Measurements from ENCODE around the gene PTPN3.
"Not testable (repeated sequence)": the region's sequence is repeated elsewhere in the genome, so short reads cannot be mapped to it uniquely, and the experiment has no call there.

Gene PTPN3

DNA sequence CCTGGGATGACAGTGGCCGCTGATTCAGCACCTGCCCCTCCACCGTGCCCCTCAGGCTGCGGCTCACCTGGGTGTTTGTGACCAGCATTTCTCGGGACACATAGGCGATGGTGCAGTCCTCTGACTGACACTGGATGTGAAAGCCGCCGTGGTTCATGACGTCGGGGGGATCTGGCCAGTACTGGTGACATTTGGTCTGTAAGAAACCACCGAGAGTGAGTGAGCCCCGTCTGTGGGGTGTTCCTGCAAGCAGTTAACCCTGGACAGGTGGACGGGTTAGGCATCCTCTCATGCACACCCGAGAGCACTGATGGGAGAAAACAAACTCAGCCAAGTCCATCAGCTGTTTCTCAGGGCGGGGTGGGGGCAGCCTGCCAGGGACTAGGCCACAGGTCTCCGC lies 114.8 kb downstream of the PTPN3 start:
- FAIRE-seq = no peak

DNA sequence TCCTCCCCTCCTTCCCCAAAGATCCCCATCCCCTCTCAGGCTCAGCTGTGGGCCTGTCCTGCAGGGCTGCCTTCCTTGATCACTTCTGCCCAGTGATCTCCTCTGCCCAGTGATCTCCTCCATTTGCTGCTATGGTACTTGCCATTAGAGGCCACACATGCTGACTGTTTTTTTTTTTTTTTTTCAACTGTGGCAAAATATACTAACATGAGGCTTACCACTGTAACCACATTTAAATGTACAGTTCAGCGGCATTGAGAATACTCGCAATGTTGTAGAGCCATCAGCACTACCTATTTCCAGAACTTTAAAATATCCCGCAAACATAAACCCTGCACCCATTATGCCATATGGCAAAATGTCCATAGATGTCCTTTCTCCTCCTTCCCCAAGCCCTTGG lies 115.5 kb downstream of the PTPN3 start:
- no peak for FAIRE-seq

DNA sequence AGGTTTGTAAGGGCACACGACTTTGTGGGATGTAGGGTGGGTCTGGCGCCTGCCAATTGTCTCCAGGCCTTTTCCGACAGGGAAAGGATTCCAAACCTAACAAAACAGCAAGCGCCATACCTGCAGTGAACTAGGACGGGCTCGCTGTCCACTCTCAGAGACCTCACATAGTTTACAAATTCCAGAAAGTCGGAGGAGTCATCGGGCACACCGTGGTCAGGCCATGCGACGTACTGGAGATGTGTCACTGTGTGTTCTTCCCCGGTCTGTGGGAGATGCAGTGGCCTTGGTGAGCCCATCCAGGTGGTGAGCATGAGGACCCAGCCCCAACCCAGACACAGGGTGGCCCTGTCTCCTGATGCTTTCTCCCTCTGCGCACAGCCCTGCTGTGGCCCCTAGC lies 115.9 kb downstream of the PTPN3 start:
- FAIRE-seq = no peak

DNA sequence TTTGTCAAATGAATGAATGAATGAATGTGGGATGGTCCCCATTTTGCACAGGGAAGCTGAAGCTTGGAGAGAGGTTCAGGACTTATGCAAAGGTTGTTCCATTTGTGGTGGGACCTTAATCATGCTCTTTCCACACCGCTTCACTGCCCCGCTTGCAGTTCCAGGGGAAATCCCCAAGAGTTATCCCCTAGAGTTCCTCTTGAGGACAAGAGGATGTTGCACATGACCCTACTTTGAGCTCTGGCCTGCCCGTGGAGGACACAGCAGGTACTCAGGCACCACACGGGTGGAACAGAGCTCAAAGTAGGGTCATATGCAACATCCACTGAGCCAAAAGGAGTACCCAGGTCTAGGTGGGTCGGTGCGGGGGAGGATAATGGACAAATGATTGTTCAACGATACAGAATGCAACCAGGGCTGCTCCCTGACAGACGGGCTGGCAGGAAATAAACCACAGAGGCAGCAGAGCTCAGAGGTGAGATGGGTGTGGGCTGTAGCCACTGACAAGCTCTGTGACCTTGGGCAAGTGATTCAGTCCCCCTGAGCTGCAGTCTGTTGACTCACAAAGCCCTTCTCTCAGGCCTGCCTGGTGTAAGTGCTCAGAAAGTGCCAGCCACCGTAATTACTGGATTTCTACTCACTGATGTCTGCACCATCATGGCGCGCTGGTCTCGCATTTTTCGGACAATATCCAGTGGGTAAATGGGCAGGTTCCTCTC lies 116.9 kb downstream of the PTPN3 start:
- FAIRE-seq = no peak

DNA sequence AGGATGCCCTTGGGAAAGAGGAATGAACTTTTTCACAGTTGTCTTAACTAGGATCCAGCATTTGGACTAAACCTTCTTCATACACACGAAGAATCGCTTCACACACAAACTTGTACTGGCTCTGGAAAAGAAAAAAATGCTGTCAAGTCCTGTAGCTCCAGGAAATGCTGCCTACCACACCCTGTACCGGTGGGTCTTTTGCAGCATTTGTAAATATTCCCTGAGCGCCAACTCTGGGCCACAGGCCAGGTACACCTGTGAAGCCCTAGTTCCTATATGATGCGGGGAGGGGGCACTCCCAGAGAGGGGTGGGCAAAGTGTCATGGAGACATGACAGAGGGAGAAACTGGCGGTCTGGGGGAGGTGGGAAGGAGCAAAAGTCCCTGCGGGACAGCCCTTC lies 118.6 kb downstream of the PTPN3 start:
- FAIRE-seq = no peak

DNA sequence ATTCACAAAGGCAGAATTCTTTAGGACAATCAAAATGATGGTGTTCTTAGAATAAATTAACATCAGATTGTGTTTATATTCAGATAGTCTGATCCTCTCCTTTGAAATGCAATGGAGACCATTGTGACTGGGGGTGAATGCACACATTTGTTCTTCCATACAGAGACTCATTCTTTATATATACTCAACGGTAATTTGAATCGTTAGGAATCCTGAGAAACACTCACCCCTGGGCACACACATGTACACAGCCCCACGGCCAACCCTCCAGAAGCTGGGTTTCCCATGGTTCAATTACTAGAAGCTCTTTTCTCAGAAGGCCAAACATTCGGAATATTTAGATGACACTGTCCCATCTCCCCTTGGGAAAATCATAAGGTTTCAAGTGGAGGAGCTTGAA lies 119.8 kb downstream of the PTPN3 start:
- no peak for FAIRE-seq

DNA sequence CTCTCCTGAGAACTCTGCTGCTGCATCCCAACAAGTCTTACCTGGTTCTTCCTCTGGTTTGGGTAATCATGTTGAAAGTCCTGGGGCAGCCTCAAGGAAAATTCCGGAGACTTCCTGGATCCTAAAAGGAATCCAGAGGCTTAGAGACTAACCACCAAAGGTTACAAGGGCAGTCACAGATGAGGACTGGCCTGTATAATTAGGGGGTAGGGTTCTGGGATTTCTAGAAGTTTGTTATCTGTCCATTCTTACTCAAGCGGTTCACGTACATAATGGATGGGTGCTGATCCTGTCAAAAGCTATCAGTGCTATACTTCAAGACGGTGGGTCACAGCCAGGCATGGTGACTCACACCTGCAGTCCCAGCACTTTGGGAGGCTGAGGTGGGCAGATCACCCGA lies 125.9 kb downstream of the PTPN3 start:
- FAIRE-seq = no peak

DNA sequence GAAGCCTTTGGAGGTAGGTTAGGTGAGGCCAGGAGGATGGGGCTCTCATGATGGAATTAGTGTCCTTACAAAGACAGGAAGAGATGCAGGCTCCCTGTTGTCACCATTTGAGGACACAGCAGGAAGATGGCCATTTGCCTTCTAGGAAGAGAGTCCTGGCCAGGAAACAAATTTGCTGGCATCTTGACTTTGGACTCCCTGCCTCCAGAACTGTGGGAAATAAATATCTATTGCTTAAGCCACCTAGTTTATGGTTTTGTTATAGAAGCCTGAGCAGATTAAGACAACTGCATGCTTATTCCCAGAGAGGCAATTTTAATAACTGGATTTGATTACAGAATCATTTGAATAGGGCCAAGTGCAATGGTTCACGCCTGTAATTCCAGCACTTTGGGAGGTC lies 126.7 kb downstream of the PTPN3 start:
- no peak for FAIRE-seq

DNA sequence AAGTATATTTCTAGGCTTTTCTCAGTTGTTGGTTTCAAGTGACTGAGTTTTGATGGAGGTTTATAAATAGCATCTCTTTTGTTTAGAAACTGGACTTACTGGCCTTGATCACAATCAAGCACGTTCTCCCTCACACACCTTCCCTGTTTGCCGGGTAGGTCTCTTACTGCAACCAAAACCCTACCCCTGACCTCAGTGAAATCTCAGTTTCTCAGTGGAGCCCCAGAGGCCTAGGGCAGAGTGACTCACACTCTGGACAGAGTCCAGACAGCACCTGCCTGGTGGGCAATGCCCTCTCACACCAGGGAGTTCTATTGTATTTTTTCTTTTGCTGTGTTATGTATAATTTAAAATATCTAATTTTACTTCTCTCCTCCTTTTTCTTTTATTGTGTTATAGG lies 128.8 kb downstream of the PTPN3 start:
- no peak for FAIRE-seq

DNA sequence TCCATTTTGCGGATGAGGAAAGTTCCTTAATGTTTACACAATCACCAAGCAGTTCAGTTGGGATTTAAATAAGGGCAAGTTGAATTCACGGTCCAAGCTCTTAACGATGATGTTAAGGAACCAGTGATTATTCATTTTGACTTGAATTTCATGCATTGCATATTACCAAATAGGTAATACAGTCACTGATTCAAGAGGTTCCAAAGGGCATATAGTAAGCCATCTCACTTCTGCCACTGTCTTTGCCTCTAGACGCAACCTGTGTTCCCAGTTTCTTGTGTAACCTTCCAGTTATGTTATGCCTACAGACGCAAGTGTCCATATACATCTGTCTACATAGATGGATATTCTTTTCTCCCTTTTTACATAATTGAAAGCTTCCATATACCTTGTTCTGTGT lies 137.3 kb downstream of the PTPN3 start:
- no peak for FAIRE-seq

DNA sequence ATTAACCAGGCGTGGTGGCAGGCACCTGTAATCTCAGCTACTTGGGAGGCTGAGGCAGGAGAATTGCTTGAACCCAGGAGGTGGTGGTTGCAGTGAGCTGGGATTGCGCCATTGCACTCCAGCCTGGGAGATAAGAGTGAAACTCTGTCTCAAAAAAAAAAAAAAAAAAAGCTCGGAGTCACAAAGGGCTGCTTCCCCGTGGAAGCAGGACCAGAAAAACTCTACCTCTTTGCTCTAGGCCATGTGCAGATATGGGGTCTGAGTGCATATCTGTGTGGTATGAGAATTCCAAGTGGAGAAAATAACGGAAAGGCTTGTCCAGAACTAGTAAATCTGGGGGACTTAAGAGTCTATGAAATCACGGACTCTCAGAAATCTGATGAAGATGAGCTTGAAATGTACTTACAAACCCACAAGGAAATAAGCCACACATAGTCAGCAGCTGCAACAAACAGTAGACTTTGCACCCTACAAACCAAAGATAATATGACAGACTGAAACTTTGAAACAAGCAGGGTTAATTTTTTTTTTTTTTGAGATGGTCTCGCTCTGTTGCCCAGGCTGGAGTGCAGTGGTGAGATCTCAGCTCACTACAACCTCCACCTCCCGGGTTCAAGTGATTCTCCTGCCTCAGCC lies 139.0 kb downstream of the PTPN3 start:
- FAIRE-seq = not testable (repeated sequence)

DNA sequence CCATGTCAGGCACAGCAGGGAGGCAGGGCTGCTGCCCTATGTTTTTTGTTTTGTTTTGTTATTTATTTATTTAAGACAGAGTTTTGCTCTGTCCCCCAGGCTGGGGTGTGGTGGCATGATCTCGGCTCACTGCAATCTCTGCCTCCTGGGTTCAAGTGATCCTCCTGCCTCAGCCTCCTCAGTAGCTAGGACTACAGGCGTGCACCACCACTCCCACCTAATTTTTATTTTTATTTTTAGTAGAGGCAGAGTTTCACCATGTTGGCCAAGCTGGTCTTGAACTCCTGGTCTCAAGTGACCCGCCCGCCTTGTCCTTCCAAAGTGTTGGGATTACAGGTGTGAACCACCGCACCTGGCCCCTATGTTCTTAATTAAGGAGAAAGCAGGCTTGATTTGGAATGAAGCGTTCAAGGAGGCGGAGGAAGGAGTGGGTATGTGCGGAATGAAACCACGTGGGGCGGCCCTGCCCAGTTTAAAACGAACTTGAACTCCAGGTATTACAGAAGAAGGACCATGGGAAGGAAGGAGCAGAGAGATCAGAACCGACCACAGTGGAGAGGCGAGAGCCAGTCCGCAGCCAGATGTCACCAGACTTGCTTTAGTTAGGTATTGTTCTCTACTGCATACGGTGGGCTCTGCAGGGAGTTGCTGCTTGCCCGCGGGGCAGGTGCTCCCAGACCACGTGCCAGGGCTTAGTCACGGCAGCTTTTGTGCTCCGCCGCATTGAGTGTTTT lies 142.4 kb downstream of the PTPN3 start:
- FAIRE-seq = no peak

DNA sequence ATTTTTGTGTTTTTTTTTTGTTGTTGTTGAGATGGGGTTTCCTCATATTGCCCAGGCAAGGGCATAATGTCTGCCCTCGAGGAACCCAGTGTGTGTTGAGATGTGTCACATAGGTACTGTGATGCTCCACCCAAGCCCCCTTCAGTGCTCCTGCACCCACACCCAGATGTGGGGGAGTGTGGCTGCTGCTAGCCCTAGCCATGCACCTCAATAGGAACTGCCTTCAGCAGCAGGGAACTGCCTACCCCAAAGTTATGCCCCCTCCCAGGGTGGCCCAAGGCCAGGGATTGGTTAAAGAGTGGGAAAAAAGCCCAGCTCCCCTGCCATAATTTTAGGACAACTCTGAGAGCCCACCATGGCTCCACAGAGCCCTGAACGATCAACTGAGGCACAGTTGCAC lies 143.9 kb downstream of the PTPN3 start:
- FAIRE-seq = no peak

DNA sequence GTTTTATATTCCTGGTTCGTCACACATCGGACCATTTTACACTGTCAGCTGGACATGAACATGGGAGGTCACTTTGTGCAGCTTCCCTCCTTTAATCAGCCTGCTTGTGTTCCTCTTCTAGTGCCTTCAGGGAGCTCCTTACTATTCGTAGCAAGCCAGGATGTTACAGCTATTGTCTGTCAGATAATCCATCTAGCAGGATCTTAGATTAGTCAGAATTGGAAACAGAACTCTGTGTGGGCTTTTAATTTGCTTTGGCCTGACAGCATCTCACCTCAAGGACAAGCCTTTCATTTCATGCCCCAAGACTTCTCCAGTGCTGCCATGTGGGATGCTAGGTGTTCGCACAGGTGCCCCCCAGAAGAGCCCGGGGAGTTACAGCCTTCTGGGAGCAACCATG lies 147.1 kb downstream of the PTPN3 start:
- FAIRE-seq = no peak

DNA sequence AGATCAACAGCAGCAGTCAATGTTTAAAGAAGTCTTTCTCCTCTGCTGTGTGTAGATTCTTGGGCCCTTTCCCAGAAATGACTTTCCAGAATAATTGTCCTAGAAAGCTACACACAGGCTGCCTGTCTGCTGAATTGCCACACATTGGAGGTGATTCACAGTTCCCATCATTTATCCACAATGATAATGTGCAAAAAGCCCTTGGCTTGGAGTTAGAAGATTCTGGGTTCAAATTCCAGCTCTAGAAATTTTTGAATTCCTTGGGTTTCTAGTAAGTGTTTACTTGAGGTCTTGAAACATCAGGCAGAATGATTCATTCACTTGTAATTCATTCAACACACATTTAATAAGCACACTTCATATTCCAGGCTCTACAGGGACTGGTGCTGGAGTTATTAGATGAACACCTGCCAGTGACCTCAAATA lies 148.7 kb downstream of the PTPN3 start:
- FAIRE-seq = no peak

DNA sequence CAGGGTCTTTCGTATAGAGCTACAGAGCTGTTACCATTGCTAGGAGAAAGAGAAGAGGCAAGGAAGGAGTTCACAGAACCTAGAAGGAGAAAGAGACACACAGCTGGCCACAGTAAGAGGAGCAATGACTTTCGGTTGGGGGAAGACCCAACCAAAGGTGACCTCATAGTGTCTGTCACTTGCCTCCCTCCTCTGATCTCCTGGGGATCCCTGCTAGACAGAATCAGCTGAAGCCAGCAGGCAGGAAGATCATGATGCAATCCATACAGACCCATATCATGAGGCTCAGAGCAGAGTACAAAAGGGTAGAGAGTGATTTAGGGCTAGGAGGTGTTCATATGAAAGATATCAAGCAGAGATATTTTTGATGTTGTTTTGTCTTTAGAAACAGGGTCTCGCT lies 151.2 kb downstream of the PTPN3 start:
- FAIRE-seq = no peak

DNA sequence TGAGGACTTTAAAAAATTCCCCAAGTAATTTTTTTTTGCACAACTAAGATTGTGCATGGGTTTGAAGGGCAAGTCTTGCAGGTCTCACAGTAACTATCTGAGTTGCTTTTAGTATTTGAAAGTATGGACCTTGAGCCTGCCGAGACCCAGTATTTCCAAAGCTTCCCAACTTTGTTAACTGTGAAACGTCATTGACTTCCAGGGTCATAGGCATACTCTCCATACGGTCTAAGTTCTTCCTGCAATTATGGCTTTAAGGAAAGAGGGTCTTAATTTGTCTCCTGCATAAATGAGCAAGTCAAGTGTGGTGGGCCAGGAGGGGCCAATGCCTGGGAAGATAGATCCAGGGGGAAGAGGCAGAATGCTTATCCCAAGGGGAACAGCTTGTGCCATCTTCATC lies 153.2 kb downstream of the PTPN3 start:
- FAIRE-seq = no peak

DNA sequence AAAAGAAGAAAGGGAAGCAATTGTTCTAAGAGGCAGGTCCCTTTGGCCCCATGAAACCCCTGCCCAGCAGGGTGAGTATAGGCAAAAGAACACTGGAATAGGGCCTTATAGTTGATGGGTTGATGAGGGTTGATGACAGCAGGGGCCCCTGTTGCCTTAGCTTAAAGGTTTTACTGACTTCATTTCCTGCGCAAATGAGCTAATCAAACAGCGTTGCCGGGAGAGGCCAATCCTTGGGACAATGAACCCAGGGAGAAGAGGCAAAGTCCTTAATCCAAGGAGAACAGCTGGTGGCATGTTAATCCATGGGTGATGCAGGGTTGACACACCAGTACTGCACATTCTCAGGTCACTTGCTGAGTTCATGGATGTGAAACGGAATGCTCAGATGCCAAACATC lies 155.2 kb downstream of the PTPN3 start:
- no peak for FAIRE-seq

DNA sequence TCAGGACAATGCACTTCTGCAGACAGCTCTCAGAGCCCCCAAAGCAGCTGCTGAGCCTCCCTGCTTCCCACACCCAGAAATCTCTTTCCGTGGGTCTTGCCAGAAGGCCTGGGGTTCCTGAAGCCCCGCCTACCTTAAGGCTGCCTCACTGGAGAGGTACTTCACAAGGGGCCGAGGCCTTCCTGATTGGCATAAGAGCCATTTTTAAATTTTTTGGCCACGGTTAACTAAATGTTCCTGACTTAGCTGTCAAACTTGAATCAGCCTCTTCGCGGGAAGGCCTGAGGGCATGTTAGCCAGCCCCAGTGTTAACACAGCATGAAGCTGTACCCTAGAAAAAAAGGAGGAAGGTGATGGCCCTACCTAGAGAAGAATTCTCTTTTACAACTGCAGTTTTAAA lies 156.5 kb downstream of the PTPN3 start:
- no peak for FAIRE-seq

DNA sequence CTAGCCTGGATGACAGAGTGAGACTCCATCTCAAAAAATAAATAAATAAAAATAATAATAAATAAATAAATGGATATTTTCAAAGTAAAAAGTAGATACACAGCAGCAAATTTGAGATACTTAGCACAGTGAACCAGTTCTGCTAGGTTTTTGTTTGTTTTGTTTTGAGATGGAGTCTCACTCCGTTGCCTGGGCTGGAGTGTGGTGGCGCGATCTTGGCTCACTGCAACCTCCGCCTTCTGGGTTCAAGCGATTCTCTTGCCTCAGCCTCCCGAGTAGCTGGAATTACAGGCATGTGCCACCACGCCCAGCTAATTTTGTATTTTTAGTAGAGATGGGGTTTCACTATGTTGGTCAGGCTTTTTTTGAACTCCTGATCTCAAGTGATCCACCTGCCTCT lies 157.1 kb downstream of the PTPN3 start:
- FAIRE-seq = not testable (repeated sequence)

DNA sequence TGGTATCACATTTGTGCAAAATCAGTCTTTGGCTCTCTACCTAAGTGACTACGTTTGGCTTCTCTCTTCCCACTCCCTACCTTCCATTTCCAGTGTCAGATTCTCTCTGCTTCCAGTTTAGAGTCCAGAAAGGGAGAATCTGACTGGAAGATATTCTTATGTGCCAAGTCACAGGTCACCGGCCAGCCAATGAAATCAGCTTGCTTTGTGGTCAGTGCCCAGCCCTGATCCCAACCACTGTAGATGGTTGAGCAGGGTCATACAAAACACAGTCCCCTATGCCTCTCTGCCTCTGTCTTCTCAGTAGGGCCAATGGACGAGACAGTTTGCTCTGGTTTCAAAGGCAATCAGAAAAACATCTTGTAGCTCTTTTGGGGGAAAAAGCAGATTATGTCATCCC lies 161.7 kb downstream of the PTPN3 start:
- no peak for FAIRE-seq

DNA sequence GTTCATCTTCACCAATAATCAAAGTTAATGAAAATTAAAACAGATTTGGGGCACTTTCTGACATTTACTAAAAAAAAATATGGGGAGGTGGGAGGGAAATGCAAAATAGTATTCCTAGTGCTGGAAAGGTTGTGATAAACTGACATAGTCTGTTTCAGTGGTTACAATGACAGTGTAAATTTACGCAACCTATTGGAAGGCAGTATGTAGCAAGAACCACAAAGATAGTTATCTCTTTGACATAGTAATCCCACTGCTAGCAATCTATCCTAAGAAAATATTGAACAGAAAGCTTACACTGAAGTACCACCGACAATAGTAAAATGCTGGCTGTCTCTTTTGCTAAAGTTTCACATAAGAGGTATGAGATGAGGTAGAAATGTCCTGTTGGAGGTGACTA lies 162.2 kb downstream of the PTPN3 start:
- no peak for FAIRE-seq

DNA sequence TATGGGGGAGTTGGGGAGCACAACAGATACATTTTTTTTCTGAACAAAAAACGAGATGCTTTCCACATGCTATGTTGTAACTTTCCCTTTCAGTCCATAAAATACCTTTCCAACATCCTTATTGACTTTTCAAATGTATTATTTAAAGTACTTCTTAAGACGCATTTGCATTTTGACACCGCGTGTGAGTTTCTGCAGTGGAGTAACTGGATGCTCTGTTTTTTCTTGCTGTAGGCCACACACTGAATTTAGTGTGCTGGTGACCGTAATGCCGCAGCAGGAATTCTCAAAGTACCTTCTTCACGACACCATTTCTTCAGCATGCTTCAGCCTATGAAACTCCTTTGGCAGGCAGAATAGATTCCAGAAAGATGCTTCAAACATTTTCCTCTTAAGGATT lies 163.0 kb downstream of the PTPN3 start:
- FAIRE-seq = no peak

DNA sequence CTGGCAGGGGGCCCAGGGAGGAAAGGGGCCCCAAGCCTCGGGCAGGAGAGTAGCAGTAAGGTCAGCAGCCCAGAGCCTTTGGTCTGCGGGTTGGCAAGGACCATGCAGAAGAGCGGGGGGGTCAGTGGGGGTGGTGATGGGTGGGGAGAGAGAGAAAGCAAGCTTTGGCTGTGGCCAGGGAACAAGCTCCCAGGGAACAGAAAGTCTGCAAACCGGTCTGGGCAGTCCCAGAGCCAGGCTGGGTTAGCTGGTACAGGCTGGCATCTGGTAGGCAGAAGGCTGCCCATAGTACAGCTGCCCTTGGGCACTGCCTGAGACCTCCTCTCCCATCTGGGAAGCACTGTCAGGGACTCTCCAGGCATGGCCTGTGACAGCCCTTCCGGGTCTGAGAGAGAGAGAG lies 166.8 kb downstream of the PTPN3 start:
- FAIRE-seq = no peak
